GM23338 (cell line): ENCODE measurements around the gene PDE7B. TPM values are rescaled to one million over a fixed set of nuclear protein-coding genes. Genes with fewer than 3 reads are reported as not detected.
A peak's percentile ranks its signal among the peaks of the same experiment; 100 is the strongest.

Experiments used
- ATAC-seq: fragments of 200-7000 bp; cut with Tn5 transposase; 3 replicates; pipeline ENCODE4 v1.9.1; 2020
- DNase-seq: peaks from one replicate; pipeline ENCODE4 v3.0.0-alpha.2; 2015; ENCODE audit warnings: low spot score
- H2AFZ ChIP-seq: fragments of 200-600 bp; sonication (generic); 2 replicates; pipeline ENCODE4 v1.8.0; 2016; ENCODE audit warnings: antibody characterized with exemption, mild to moderate bottlenecking, moderate library complexity
- H3F3A ChIP-seq: fragments of 200-600 bp; sonication (generic); replicated peaks from 2 replicates; pipeline ENCODE4 v1.8.0; 2017; ENCODE audit warnings: antibody characterized with exemption, mixed run types, low read depth
- H3K27ac ChIP-seq: fragments of 200-600 bp; sonication (generic); 2 replicates; pipeline ENCODE4 v1.6.1; 2016; ENCODE audit warnings: low read depth
- H3K27me3 ChIP-seq: fragments of 200-600 bp; sonication (generic); 2 replicates; pipeline ENCODE4 v1.8.0; 2016; ENCODE audit warnings: mild to moderate bottlenecking, mixed run types, moderate library complexity; ENCODE audit not compliant: insufficient read depth
- H3K36me3 ChIP-seq: fragments of 200-600 bp; sonication (generic); 2 replicates; pipeline ENCODE4 v1.8.0; 2016; ENCODE audit warnings: mild to moderate bottlenecking; ENCODE audit not compliant: insufficient read depth
- H3K4me1 ChIP-seq: fragments of 200-600 bp; sonication (generic); 2 replicates; pipeline ENCODE4 v1.8.0; 2016; ENCODE audit warnings: mild to moderate bottlenecking, moderate library complexity; ENCODE audit not compliant: insufficient read depth
- H3K4me2 ChIP-seq: fragments of 200-600 bp; sonication (generic); 2 replicates; pipeline ENCODE4 v1.7.1; 2017; ENCODE audit warnings: mixed run types
- H3K4me3 ChIP-seq: fragments of 200-600 bp; sonication (generic); 2 replicates; pipeline ENCODE4 v1.6.1; 2016; ENCODE audit warnings: mixed run types
- H3K79me2 ChIP-seq: fragments of 200-600 bp; sonication (generic); replicated peaks from 2 replicates; pipeline ENCODE4 v1.8.0; 2017; ENCODE audit warnings: mild to moderate bottlenecking; ENCODE audit not compliant: insufficient read depth
- H3K9me2 ChIP-seq: fragments of 200-600 bp; sonication (generic); 2 replicates; pipeline ENCODE4 v1.8.0; 2017; ENCODE audit not compliant: insufficient read depth
- H4K20me1 ChIP-seq: fragments of 200-600 bp; sonication (generic); replicated peaks from 2 replicates; pipeline ENCODE4 v1.8.0; 2017; ENCODE audit warnings: mild to moderate bottlenecking; ENCODE audit not compliant: insufficient read depth
- H3K27ac Mint-ChIP-seq: 2 replicates; pipeline ENCODE4 v1.8.0; 2020; ENCODE audit warnings: inconsistent platforms, mild to moderate bottlenecking, moderate library complexity, mixed read lengths
- H3K27me3 Mint-ChIP-seq: 3 replicates; pipeline ENCODE4 v1.8.0; 2022; ENCODE audit warnings: low read depth, mild to moderate bottlenecking, moderate library complexity, mixed read lengths, inconsistent platforms; ENCODE audit not compliant: insufficient read depth, poor library complexity
- H3K36me3 Mint-ChIP-seq: 3 replicates; pipeline ENCODE4 v1.8.0; 2021; ENCODE audit warnings: low read depth, mild to moderate bottlenecking, inconsistent platforms, moderate library complexity, mixed read lengths
- H3K4me1 Mint-ChIP-seq: 3 replicates; pipeline ENCODE4 v1.8.0; 2020; ENCODE audit warnings: mild to moderate bottlenecking, inconsistent platforms, mixed read lengths
- H3K4me3 Mint-ChIP-seq: 3 replicates; pipeline ENCODE4 v1.8.0; 2021; ENCODE audit warnings: moderate library complexity, mild to moderate bottlenecking, inconsistent platforms, mixed read lengths
- H3K9me3 Mint-ChIP-seq: 3 replicates; pipeline ENCODE4 v1.8.0; 2020; ENCODE audit warnings: moderate library complexity, mild to moderate bottlenecking, inconsistent platforms, mixed read lengths
- NANOG ChIP-seq: IDR thresholded peaks from 2 replicates; pipeline ENCODE4 v1.6.1; 2016; ENCODE audit warnings: antibody characterized with exemption, borderline replicate concordance
- STAT1 ChIP-seq: IDR thresholded peaks from one replicate; pipeline ENCODE4 v1.6.1; 2016; ENCODE audit warnings: antibody characterized with exemption; ENCODE audit not compliant: unreplicated experiment
- polyA plus RNA-seq: library from polyadenylated mRNA; unstranded; fragments of >200 nt; fragmentation: Nextera tagmentation; extraction: Ambion mirVana; gene quantifications from 2 replicates; pipeline ENCODE4 v1.2.1, GENCODE V29; 2016
- total RNA-seq: library from RNA; depleted of rRNA; stranded (reverse); fragments of >200 nt; shearing (Covaris generic); gene quantifications from 2 replicates; pipeline ENCODE4 v1.2.3, GENCODE V29; 2014
- TF ChIP-seq, protein P1 (sequence below): fragments of 250-450 bp; sonication (Bioruptor Pico); IDR thresholded peaks from 2 replicates; pipeline ENCODE4 v1.5.0; 2020; ENCODE audit warnings: mild to moderate bottlenecking, moderate library complexity
- TF ChIP-seq, protein P2 (sequence below), 2 experiments: fragments of 200-600 bp in 1 of 2; sonication (generic) in 1 of 2; conservative IDR thresholded peaks; 2 replicates each; pipeline versions ENCODE4 v1.5.1 to v1.6.1; 2016 to 2017; ENCODE audit warnings: antibody characterized with exemption in 2 of 2, low read depth in 2 of 2, mild to moderate bottlenecking in 2 of 2, moderate library complexity in 1 of 2

PDE7B gene
- total and polyA plus RNA-seq, 2 experiments from 2014 or later = 0.07 TPM; not detected in 1

DNA sequence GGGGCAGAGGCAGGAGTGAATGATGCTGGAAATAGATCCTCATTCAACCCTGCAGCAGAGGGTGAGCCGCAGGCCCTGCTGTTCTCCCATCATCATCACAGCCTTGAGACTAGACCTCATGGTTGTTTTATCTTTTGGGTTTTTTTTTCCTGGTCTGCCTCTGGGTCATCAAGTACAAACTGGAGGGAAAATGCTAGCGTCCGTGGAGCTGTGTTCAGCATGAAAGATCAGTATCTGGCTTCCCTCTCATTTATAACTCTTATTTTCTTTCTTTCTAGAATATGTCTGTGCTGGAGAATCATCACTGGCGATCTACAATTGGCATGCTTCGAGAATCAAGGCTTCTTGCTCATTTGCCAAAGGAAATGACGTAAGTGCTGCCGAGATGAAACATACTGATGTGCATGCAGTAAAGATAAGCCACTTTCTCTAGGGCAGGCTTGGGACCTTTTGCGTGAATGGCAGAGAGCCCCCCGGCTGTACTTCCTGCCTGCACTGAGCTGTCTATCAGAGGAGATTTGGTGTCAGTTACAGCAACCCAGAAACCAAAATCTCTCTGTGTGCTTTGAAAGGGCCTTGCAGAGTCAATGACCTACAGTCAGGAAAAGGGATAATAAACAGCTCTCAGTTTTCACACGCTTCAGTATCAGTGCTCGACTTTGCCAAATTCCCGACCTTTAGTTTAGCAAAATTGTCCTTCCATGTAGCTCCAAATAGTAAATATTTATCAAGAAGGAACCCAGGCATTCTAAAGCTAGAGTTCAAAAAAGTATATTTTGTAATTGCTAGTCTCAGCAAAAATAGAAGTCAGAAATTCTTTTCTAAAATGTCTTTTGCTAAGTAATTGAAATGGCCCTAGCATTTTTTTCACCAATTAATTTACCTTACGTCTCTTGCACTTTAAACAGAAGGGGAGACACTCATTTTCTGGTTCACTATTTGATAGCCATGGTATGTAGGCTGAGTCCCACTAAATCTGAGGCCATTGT lies 322.3 kb downstream of the PDE7B start:
- H3K27ac Mint-ChIP-seq = no peak overlapping the region
- no peak for ATAC-seq
- Histone ChIP-seq H3K4me3 (no peak overlapping the region), H3K4me2 (no peak overlapping the region), H4K20me1 (no peaks in the 10 kb centered on the region), H3K27me3 (no peaks in the 10 kb centered on the region), H2AFZ (peak overlapping the region; percentile 87; the same call in 1 of the 2 replicates), H3K79me2 (no peaks in the 10 kb centered on the region), H3K36me3 (no peaks in the 10 kb centered on the region), H3F3A (no peaks in the 10 kb centered on the region), H3K9me2 (no peaks in the 10 kb centered on the region), H3K27ac (no peak overlapping the region), H3K4me1 (no peaks in the 10 kb centered on the region)
- no peak overlapping the region for H3K4me3 Mint-ChIP-seq
- H3K9me3 Mint-ChIP-seq = no peaks in the 10 kb centered on the region
- H3K36me3 Mint-ChIP-seq = no peaks in the 10 kb centered on the region
- TF ChIP-seq NANOG (no peak), STAT1 (no peak)
- TF ChIP-seq, protein P1, sequence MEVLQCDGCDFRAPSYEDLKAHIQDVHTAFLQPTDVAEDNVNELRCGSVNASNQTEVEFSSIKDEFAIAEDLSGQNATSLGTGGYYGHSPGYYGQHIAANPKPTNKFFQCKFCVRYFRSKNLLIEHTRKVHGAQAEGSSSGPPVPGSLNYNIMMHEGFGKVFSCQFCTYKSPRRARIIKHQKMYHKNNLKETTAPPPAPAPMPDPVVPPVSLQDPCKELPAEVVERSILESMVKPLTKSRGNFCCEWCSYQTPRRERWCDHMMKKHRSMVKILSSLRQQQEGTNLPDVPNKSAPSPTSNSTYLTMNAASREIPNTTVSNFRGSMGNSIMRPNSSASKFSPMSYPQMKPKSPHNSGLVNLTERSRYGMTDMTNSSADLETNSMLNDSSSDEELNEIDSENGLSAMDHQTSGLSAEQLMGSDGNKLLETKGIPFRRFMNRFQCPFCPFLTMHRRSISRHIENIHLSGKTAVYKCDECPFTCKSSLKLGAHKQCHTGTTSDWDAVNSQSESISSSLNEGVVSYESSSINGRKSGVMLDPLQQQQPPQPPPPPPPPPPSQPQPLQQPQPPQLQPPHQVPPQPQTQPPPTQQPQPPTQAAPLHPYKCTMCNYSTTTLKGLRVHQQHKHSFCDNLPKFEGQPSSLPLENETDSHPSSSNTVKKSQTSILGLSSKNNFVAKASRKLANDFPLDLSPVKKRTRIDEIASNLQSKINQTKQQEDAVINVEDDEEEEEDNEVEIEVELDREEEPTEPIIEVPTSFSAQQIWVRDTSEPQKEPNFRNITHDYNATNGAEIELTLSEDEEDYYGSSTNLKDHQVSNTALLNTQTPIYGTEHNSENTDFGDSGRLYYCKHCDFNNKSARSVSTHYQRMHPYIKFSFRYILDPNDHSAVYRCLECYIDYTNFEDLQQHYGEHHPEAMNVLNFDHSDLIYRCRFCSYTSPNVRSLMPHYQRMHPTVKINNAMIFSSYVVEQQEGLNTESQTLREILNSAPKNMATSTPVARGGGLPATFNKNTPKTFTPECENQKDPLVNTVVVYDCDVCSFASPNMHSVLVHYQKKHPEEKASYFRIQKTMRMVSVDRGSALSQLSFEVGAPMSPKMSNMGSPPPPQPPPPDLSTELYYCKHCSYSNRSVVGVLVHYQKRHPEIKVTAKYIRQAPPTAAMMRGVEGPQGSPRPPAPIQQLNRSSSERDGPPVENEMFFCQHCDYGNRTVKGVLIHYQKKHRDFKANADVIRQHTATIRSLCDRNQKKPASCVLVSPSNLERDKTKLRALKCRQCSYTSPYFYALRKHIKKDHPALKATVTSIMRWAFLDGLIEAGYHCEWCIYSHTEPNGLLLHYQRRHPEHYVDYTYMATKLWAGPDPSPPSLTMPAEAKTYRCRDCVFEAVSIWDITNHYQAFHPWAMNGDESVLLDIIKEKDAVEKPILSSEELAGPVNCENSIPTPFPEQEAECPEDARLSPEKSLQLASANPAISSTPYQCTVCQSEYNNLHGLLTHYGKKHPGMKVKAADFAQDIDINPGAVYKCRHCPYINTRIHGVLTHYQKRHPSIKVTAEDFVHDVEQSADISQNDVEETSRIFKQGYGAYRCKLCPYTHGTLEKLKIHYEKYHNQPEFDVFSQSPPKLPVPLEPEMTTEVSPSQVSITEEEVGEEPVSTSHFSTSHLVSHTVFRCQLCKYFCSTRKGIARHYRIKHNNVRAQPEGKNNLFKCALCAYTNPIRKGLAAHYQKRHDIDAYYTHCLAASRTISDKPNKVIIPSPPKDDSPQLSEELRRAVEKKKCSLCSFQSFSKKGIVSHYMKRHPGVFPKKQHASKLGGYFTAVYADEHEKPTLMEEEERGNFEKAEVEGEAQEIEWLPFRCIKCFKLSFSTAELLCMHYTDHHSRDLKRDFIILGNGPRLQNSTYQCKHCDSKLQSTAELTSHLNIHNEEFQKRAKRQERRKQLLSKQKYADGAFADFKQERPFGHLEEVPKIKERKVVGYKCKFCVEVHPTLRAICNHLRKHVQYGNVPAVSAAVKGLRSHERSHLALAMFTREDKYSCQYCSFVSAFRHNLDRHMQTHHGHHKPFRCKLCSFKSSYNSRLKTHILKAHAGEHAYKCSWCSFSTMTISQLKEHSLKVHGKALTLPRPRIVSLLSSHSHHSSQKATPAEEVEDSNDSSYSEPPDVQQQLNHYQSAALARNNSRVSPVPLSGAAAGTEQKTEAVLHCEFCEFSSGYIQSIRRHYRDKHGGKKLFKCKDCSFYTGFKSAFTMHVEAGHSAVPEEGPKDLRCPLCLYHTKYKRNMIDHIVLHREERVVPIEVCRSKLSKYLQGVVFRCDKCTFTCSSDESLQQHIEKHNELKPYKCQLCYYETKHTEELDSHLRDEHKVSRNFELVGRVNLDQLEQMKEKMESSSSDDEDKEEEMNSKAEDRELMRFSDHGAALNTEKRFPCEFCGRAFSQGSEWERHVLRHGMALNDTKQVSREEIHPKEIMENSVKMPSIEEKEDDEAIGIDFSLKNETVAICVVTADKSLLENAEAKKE (CRISPR knock-in tag) = no peak
- TF ChIP-seq, protein P2, sequence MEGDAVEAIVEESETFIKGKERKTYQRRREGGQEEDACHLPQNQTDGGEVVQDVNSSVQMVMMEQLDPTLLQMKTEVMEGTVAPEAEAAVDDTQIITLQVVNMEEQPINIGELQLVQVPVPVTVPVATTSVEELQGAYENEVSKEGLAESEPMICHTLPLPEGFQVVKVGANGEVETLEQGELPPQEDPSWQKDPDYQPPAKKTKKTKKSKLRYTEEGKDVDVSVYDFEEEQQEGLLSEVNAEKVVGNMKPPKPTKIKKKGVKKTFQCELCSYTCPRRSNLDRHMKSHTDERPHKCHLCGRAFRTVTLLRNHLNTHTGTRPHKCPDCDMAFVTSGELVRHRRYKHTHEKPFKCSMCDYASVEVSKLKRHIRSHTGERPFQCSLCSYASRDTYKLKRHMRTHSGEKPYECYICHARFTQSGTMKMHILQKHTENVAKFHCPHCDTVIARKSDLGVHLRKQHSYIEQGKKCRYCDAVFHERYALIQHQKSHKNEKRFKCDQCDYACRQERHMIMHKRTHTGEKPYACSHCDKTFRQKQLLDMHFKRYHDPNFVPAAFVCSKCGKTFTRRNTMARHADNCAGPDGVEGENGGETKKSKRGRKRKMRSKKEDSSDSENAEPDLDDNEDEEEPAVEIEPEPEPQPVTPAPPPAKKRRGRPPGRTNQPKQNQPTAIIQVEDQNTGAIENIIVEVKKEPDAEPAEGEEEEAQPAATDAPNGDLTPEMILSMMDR (conservative IDR thresholded peaks at IDR 0.05; ENCODE audit: low read depth in 2 of 2) = no peak
- no peaks in the 10 kb centered on the region for H3K4me1 Mint-ChIP-seq
- H3K27me3 Mint-ChIP-seq = peaks cover 2% of the 10 kb centered on the region
- no peak for DNase-seq
